Fibroblast of gingiva (primary cell): Measurements from ENCODE around the gene SLC6A18.

ENCODE experiments used
- DNase-seq: peaks from one replicate; pipeline ENCODE4 v3.0.0-alpha.2; 2011; ENCODE audit warnings: low read depth

SLC6A18 gene

DNA sequence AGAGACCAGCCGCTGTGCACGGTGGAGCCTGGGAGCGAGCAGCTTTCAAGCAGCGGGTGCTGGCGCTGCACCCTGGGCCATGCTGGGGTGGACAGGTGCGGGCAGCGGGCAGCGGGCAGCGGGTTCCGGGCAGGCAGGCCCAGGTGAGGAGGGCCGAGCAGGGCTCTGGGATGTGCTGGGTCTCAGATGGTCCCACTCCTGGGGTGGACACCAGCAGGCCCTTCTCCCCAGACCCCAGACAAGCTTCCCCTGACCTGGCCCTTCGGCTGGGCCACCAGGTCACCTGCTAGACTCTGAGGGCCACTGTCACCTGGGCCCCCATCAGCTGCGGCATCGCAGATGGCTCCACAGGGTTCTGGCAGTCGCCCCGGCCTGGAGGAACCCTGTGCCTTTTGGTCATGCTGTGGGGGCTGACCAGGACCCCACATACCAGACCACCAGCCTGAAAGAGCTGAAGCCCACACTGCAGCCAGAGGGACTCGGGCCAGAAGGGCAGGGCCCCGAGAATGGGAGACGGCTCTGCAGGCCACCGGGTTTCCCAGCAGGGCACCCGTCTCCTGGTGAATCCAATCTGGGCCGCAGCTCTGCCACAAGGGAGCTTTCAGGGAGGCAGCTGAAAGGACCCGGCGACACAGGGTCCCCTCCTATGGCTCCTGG is 21.7 kb upstream of the SLC6A18 start:
- DNase-seq: no peak

- DNase-seq: no peak
Measured at GRCh38 chr5:1203968-1204692, 21.1 kb upstream of the SLC6A18 start.

- DNase-seq: no peak
Measured at GRCh38 chr5:1204693-1205242, 20.4 kb upstream of the SLC6A18 start.

DNA sequence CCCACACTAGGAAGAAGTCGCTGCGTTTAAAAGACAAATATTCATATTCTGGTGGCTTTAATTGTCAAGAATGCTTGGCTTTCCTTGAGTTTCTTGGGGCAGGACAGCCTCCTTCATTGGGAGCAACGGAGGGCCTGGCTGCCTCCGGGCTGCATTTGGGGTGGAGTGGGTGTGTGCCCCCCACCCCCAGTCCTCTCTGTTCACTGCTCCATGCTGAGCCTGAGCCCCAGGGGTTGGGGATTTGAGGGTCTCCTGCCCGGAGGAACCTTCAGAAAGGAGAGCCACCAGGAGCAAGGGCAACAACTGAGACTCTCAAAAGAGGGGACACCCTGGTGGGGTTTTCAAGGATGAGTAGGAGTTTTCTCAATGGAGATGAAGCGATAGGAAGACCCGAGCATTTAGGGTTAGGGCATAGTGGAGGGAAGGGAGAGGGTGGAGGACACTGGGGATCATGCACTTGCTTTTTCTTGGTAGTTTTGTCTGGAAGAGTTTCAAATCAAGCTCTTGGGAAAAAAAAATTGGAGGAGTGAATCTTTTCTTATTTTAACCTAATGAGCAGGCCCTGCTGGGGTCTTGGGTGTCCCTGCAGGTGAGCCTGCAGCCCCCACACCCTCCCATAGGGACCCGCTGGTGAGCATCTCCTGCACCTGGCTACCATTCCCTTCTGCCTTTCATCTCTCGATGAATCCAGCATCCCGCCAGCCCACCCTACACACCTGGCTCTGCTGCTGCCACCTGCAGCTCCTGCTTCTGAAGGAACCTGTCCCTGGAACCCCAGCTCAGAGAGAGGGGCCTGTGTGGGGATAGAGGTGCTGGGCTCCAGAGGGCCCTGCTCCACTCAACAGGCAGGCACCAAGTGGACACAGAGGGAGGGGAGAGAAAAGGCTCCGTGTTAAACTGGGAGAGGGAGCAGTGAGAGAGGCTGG is 19.7 kb upstream of the SLC6A18 start:
- DNase-seq: no peak

- DNase-seq: no peak
Measured at GRCh38 chr5:1206521-1207412, 18.4 kb upstream of the SLC6A18 start.

DNA sequence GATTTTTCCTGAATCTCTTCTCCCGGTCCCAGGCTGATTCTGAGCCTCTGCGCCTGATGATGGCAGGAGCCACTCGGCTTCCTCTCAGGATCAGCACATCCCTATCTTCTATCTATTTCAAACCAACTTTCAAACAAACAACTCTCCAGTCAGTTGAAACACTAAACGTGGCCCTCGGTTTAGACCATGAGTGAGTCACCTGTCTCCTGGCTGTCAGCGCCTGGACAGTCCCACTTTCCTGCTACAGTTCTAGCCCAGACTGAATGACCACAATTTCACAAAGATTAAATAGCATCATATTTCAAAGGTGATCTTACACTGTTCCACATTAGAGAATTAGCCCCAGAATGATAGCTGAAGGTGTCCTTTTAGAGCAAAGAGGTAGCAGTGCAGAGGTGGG is 17.6 kb upstream of the SLC6A18 start:
- no peak for DNase-seq

DNA sequence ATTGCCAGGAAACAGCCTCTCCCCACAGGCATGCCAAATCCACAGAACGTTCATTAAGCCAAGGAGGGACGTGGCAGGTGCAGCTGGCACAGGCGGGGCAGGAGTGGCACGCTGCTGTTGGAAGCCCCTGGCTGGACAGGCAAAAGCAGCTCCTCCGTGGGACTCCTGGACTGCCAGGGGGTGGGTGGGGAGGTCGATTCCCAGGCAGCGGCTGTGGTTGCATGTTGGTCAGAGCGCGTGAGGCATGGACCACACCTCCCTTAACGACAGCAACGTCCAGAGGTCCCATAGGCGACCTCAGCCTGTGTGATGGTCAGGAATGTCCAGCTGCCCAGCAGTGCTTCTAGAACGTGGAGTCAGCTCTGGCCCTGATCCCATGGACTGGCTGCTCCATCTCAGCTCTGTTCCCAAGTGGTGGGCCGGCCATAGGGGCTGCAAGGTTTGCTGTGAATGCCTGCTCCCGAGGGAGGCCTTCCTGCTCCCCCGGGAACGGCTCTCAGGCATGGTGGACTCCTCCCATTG is 16.9 kb upstream of the SLC6A18 start:
- no peak for DNase-seq

DNA sequence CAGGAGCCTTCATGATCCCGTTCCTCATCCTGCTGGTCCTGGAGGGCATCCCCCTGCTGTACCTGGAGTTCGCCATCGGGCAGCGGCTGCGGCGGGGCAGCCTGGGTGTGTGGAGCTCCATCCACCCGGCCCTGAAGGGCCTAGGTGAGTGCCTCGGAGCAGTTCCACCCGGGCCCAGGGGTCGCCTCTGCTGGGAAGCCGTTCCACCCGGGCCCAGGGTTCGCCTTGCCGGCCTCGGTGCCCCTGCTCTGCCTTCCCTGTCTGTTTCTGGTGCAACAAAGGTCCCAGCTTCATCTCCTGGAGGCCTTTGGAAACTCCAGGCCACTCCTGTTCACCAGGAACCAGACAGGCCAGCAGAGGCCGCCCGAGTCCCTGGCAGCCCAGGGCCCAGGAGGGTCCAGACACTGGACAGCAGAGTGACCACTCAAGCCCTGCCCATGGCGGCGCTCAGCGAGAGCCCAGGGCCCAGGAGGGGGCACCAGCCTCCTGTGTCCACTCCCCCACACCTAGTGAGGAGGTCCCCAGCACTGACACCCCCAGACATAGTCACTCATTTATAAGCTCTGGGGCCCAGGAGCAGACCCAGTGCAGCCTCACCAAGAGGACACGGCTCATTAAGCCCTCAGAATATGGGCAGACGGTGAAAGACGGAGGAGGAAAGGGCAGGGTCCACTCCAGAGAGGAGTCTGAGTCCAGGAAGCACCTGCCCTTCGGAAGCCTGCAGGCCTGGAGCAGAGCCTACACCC is 16.3 kb upstream of the SLC6A18 start:
- no peak for DNase-seq

GRCh38 chr5:1209489-1209852 is 15.7 kb upstream of the SLC6A18 start:
- no peak for DNase-seq

- DNase-seq: no peak
Measured at GRCh38 chr5:1209896-1210776, 15.0 kb upstream of the SLC6A18 start.

DNA sequence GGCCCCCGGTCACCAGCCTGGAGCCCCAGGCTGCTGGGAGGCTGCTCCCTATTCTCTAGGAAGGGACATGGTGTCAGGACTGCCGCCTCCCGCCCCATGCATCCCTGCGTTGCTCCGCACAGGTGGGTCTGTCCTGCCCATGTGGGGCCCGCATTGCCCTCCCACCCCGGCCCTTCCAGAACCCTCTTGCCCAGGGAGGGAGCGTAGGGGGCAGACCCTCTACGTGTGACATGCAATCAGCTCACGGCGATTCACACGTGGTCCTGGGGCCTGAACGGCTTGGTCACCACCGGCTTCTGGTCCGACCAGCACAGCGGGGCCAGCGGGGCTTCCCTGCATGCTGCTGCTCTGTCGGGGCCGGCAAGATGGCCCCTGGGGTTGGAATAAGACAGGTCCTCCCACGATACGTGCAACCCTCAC is 14.3 kb upstream of the SLC6A18 start:
- no peak for DNase-seq

DNA sequence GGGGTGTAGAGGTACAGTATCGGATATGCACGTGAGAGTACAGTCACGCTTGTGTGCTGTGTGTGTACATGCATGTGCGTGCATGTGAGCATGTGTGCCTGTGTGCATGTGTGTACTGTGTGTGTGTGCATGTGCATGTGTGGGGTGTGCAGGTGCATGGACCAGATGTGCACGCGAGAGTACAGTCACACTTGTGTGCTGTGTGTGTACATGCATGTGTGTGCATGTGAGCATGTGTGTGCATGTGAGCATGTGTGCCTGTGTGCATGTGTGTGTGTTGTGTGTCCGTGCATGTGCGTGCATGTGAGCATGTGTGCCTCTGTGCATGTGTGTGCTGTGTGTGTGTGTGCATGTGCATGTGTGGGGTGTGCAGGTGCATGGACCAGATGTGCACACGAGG is 13.5 kb upstream of the SLC6A18 start:
- DNase-seq: peak; percentile 4

DNA sequence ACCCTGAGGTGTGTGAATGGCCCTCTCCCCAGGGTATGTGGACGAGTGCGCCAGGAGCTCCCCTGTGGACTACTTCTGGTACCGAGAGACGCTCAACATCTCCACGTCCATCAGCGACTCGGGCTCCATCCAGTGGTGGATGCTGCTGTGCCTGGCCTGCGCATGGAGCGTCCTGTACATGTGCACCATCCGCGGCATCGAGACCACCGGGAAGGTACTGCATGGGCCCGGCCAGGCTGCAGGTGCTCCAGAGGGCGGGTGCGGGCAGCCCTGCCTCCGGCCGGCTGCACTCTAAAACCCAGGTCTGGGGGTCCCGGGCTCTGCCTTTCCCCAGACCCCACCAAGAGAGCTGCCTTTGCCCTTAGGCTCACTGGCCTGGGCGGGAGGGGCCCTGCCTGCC is 12.9 kb upstream of the SLC6A18 start:
- DNase-seq: no peak

DNA sequence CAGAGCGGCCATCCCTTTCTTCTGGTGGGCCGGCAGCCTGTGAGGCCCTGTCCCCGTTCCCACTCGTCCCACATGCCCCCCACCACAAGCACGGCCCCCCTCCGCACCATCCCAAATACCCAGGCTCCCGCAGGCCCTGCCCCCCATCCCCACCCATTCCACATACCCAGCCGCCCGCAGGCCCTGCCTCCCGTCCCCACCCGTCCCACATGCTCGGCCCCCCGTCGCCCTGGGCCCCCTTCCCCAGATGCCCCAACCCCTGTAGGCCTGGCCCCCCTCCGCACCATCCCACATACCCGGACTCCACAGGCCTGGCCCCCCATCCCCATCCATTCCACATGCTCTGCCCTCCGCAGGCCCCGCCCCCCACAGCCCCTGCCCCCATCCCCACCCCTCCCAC is 12.3 kb upstream of the SLC6A18 start:
- DNase-seq: no peak

DNA sequence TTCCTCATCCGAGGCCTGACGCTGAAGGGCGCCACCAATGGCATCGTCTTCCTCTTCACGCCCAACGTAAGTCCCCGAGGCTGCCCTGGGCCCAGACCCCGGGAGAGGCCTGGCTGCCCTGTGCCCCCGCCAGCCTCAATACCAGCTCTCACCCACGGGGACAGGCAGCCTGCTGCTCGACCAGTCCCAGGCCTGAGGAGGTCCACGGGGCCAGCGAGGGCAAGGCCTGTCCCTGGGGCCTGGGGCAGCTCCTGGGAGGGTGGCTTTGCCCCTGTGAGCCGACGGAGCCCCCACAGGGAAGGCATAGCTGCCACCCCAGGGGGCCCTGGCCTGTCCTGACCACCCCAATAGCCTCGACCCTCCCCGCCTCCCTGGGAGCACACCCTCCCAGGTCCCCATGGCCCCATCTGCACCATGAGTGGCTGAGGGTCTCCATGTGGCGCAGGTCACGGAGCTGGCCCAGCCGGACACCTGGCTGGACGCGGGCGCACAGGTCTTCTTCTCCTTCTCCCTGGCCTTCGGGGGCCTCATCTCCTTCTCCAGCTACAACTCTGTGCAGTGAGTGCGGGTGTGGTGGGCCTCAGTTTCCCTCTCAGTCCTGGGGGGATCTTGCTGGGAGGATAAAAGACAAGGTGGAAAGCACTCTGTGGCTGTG is 11.5 kb upstream of the SLC6A18 start:
- no peak for DNase-seq

GRCh38 chr5:1214163-1214935 is 10.8 kb upstream of the SLC6A18 start:
- no peak for DNase-seq

- DNase-seq: no peak
Measured at GRCh38 chr5:1214936-1215220, 10.3 kb upstream of the SLC6A18 start.

GRCh38 chr5:1215320-1216096 is 9.7 kb upstream of the SLC6A18 start:
- no peak for DNase-seq
